Loucy (cell line): Measurements from ENCODE around the gene ANKRD33B.

Experiments
- CTCF ChIP-seq: fragments of 200-600 bp; sonication (generic); conservative IDR thresholded peaks from 2 replicates; pipeline ENCODE4 v1.5.1; 2014; ENCODE audit warnings: mild to moderate bottlenecking, antibody characterized with exemption, low read length
- EZH2phosphoT487 ChIP-seq: fragments of 200-600 bp; IDR thresholded peaks from 2 replicates; pipeline ENCODE4 v1.6.1; 2018; ENCODE audit warnings: antibody characterized with exemption, mild to moderate bottlenecking, moderate library complexity, borderline replicate concordance

- TF ChIP-seq CTCF, result no peak
- TF ChIP-seq EZH2phosphoT487, result no peak
Observed at GRCh38 chr5:10637944-10638343, 74.1 kb downstream of the ANKRD33B start.
